Endodermal cell (in vitro differentiated cells): ENCODE data around the gene LTBP2. TPM values are rescaled to one million over a fixed set of nuclear protein-coding genes. Genes with fewer than 3 reads are reported as not detected.

Experiments
- DNase-seq: peaks from one replicate; pipeline ENCODE4 v3.0.0-alpha.2; 2017
- H3K27ac ChIP-seq: 2 replicates; pipeline ENCODE4 v1.5.1; 2013; ENCODE audit warnings: mild to moderate bottlenecking, low read depth, low read length, moderate library complexity
- H3K27me3 ChIP-seq: 2 replicates; pipeline ENCODE4 v1.6.1; 2013; ENCODE audit warnings: mild to moderate bottlenecking, low read length, moderate library complexity; ENCODE audit not compliant: insufficient read depth, control insufficient read depth, poor library complexity, severe bottlenecking
- H3K36me3 ChIP-seq: 2 replicates; pipeline ENCODE4 v1.7.0; 2013; ENCODE audit warnings: mild to moderate bottlenecking, low read length, moderate library complexity; ENCODE audit not compliant: control insufficient read depth, insufficient read depth
- H3K4me1 ChIP-seq: one replicate; pipeline ENCODE4 v1.7.0; 2013; ENCODE audit warnings: low read length; ENCODE audit not compliant: control insufficient read depth, insufficient read depth
- H3K4me3 ChIP-seq: 2 replicates; pipeline ENCODE4 v1.5.1; 2013; ENCODE audit warnings: mild to moderate bottlenecking, low read length, moderate library complexity
- H3K9ac ChIP-seq: 2 replicates; pipeline ENCODE4 v1.6.1; 2013; ENCODE audit warnings: mild to moderate bottlenecking, low read length, moderate library complexity; ENCODE audit not compliant: poor library complexity, severe bottlenecking; ENCODE audit errors: extremely low read depth
- H3K9me3 ChIP-seq: 2 replicates; pipeline ENCODE4 v1.6.1; 2013; ENCODE audit warnings: mild to moderate bottlenecking, low read length, moderate library complexity; ENCODE audit not compliant: control insufficient read depth
- H3K27ac Mint-ChIP-seq: 2 replicates; pipeline ENCODE4 v1.8.0; 2020; ENCODE audit warnings: mixed read lengths
- H3K27me3 Mint-ChIP-seq: 2 replicates; pipeline ENCODE4 v1.8.0; 2021; ENCODE audit warnings: mild to moderate bottlenecking, mixed read lengths; ENCODE audit not compliant: insufficient read depth
- H3K36me3 Mint-ChIP-seq: 2 replicates; pipeline ENCODE4 v1.8.0; 2020; ENCODE audit warnings: low read depth, mixed read lengths
- H3K4me1 Mint-ChIP-seq: 2 replicates; pipeline ENCODE4 v1.8.0; 2020; ENCODE audit warnings: mixed read lengths
- H3K4me3 Mint-ChIP-seq: 2 replicates; pipeline ENCODE4 v1.8.0; 2020; ENCODE audit warnings: mild to moderate bottlenecking, moderate library complexity, mixed read lengths
- H3K9me3 Mint-ChIP-seq: 2 replicates; pipeline ENCODE4 v1.8.0; 2020; ENCODE audit warnings: mild to moderate bottlenecking, mixed read lengths
- CTCF ChIP-seq: fragments of 200-600 bp; sonication (generic); conservative IDR thresholded peaks from 2 replicates; pipeline ENCODE4 v1.5.0; 2021; ENCODE audit warnings: antibody characterized with exemption, mild to moderate bottlenecking
- WGBS, 2 experiments: methylation state at CpG; one replicate each; pipeline versions ENCODE4 v1.1.5 to v1.1.7; 2013; ENCODE audit warnings: missing lambda C conversion rate in 2 of 2, mixed read lengths in 1 of 2; ENCODE audit not compliant: insufficient coverage in 1 of 2, insufficient read length in 1 of 2; 5-methylcytosine and 5-hydroxymethylcytosine counted together
- total RNA-seq, 2 donors: library from RNA; stranded (reverse); fragmentation: NEBNext Ultra II Directional in 1 of 2; extraction: Animal tissue kit (Norgen Biotek cat#: 25700) in 1 of 2; gene quantifications; 2 replicates in 1 of 2; 3 replicates in 1 of 2; pipeline ENCODE4 v1.2.1, GENCODE V29; 2021

Gene LTBP2
- total RNA-seq, 2 donors from 2014 or later, result 1.7 to 2.9 TPM

- no peak for TF ChIP-seq CTCF
- Histone ChIP-seq H3K27me3 (no peaks in the 10 kb centered on the region), H3K36me3 (no peaks in the 10 kb centered on the region), H3K4me1 (no peaks in the 10 kb centered on the region), H3K9ac (no peak overlapping the region), H3K9me3 (no peaks in the 10 kb centered on the region), H3K27ac (no peak overlapping the region), H3K4me3 (no peak overlapping the region)
- H3K27ac Mint-ChIP-seq, result no peak overlapping the region
- no peaks in the 10 kb centered on the region for H3K4me1 Mint-ChIP-seq
- H3K27me3 Mint-ChIP-seq, result no peaks in the 10 kb centered on the region
- DNase-seq, result no peak
- H3K4me3 Mint-ChIP-seq, result no peak overlapping the region
- no peaks in the 10 kb centered on the region for H3K36me3 Mint-ChIP-seq
- WGBS, 2 experiments, result 86 to 94% methylated on average over 1 to 2 of the region's 2 CpGs
- no peaks in the 10 kb centered on the region for H3K9me3 Mint-ChIP-seq
These were observed 36.5 kb downstream of the LTBP2 start for GRCh38 chr14:74575507-74575906.

GRCh38 chr14:74574706-74575105, 37.3 kb downstream of the LTBP2 start:
- no peaks in the 10 kb centered on the region for H3K4me1 ChIP-seq
- DNase-seq, result no peak
- H3K36me3 Mint-ChIP-seq, result no peaks in the 10 kb centered on the region

DNA sequence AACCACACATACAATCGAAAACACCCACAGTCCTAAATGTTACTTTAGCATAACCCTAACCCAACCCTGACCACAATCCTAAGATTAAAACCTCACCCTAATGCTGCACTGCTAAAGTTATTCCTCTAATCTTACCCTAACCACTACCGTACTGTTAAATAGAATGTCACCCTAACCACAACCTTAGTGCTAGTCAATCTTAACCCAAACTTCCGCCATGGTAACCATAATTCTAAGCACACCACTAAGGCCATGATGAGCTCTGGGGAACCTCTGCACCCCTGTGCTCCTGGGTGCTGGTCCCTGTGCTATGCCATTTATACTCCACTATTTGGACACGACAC, 38.0 kb downstream of the LTBP2 start:
- Mint-ChIP-seq H3K9me3 (no peaks in the 10 kb centered on the region), H3K27me3 (no peaks in the 10 kb centered on the region), H3K36me3 (no peaks in the 10 kb centered on the region), H3K4me1 (peaks cover 7% of the 10 kb centered on the region), H3K4me3 (no peak overlapping the region), H3K27ac (no peak overlapping the region)
- Histone ChIP-seq H3K36me3 (no peaks in the 10 kb centered on the region), H3K27ac (no peak overlapping the region), H3K9me3 (no peaks in the 10 kb centered on the region), H3K4me3 (no peak overlapping the region), H3K9ac (no peak overlapping the region), H3K27me3 (no peaks in the 10 kb centered on the region), H3K4me1 (no peaks in the 10 kb centered on the region)
- no peak for DNase-seq
- TF ChIP-seq CTCF, result no peak
- WGBS, 2 experiments, result 92 to 98% methylated on average over 4 of the region's 4 CpGs

More at GRCh38 chr14:74574706-74575105, 37.3 kb downstream of the LTBP2 start:
- 85% methylated on average over 2 to 6 of the region's 6 CpGs for WGBS, 2 experiments
- no peak overlapping the region for H3K9ac ChIP-seq
- no peaks in the 10 kb centered on the region for H3K9me3 ChIP-seq
- no peaks in the 10 kb centered on the region for H3K27me3 ChIP-seq
- Mint-ChIP-seq H3K9me3 (no peaks in the 10 kb centered on the region), H3K4me1 (peaks cover 7% of the 10 kb centered on the region), H3K27ac (no peak overlapping the region), H3K27me3 (no peaks in the 10 kb centered on the region), H3K4me3 (no peak overlapping the region)
- no peak overlapping the region for H3K4me3 ChIP-seq
- H3K36me3 ChIP-seq, result no peaks in the 10 kb centered on the region
- no peak for TF ChIP-seq CTCF
- no peak overlapping the region for H3K27ac ChIP-seq
